K562 (cell line): ENCODE data around the gene USP5. TPM values are rescaled to one million over a fixed set of nuclear protein-coding genes. Genes with fewer than 3 reads are reported as not detected.
A peak's percentile ranks its signal among the peaks of the same experiment; 100 is the strongest.

Source experiments
- ATAC-seq: fragments of 200-7000 bp; cut with Tn5 transposase; 3 replicates; pipeline ENCODE4 v1.9.1; 2020; ENCODE audit warnings: moderate library complexity
- BruUV-seq: library from RNA; stranded (reverse); fragments of 400-500 nt; replicated peaks from 2 replicates; lab custom pipeline; 2021; lab: Mats Ljungman, UMichigan
- CTCF ChIA-PET: fragments of 300-600 bp; formaldehyde crosslinking; extraction: SDS; loops from one replicate; lab custom pipeline; 2021; ENCODE audit warnings: low intra/inter-chr PET ratio; lab: Yijun Ruan, JAX
- POLR2A ChIA-PET: fragments of 300-600, 350-650 bp; sonication (Branson Sonifier 250); formaldehyde crosslinking; extraction: SDS; loops from one replicate; lab custom pipeline; 2021; ENCODE audit warnings: antibody characterized with exemption, inconsistent platforms; lab: Yijun Ruan, JAX
- DNase-seq, 4 experiments: peaks; one replicate each; pipeline versions ENCODE4 v3.0.0 to v3.0.0-alpha.2; 2011 to 2018; ENCODE audit warnings: low spot score in 3 of 4, mixed read lengths in 3 of 4; ENCODE audit errors: extremely low read depth in 1 of 4
- FAIRE-seq: peaks from 2 replicates; lab custom pipeline; 2011; peaks lifted over from hg19 to GRCh38; lab: Jason Lieb, UNC
- H2AFZ ChIP-seq: 2 replicates; pipeline ENCODE4 v1.6.0; 2011; ENCODE audit warnings: low read depth, low read length, control low read depth, inconsistent platforms
- H3K27ac ChIP-seq: fragments of 200-600 bp; 3 replicates; pipeline ENCODE4 v1.8.0; 2011; ENCODE audit warnings: low read depth, mild to moderate bottlenecking, control low read depth, inconsistent platforms, low read length, moderate library complexity, mixed read lengths; ENCODE audit errors: extremely low read depth
- H3K27me3 ChIP-seq, 2 experiments: fragments of 300-600 bp in 1 of 2; 2 replicates in 1 of 2; 3 replicates in 1 of 2; pipeline versions ENCODE4 v1.6.0 to v1.8.0; 2011; ENCODE audit warnings: inconsistent platforms in 2 of 2, low read length in 2 of 2, mild to moderate bottlenecking in 1 of 2, mixed read lengths in 1 of 2, moderate library complexity in 1 of 2; ENCODE audit not compliant: control insufficient read depth in 2 of 2, insufficient read depth in 2 of 2
- H3K36me3 ChIP-seq: fragments of 300-600 bp; 3 replicates; pipeline ENCODE4 v1.8.0; 2011; ENCODE audit warnings: mild to moderate bottlenecking, low read length, inconsistent platforms; ENCODE audit not compliant: control insufficient read depth, insufficient read depth
- H3K4me1 ChIP-seq, 2 experiments: fragments of 200-600 bp in 1 of 2; replicated peaks in 1 of 2; 2 replicates in 1 of 2; 3 replicates in 1 of 2; pipeline versions ENCODE4 v1.5.1 to v1.8.0; 2011; ENCODE audit warnings: inconsistent platforms in 2 of 2, low read length in 2 of 2, mild to moderate bottlenecking in 1 of 2, mixed read lengths in 1 of 2, moderate library complexity in 1 of 2; ENCODE audit not compliant: control insufficient read depth in 2 of 2, insufficient read depth in 2 of 2
- H3K4me2 ChIP-seq: 2 replicates; pipeline ENCODE4 v1.6.1; 2011; ENCODE audit warnings: low read length, control low read depth, inconsistent platforms, mixed read lengths; ENCODE audit not compliant: insufficient read depth
- H3K4me3 ChIP-seq: fragments of 200-600 bp; sonication (generic), shearing (Covaris generic); 2 replicates; pipeline ENCODE4 v1.5.1; 2016; ENCODE audit warnings: control low read depth, inconsistent platforms
- H3K79me2 ChIP-seq: fragments of 200-600 bp; 3 replicates; pipeline ENCODE4 v1.8.0; 2011; ENCODE audit warnings: low read length, inconsistent platforms; ENCODE audit not compliant: control insufficient read depth, insufficient read depth
- H3K9ac ChIP-seq, 2 experiments: 2 replicates each; pipeline versions ENCODE4 v1.6.0 to v1.6.1; 2011; ENCODE audit warnings: low read depth in 2 of 2, low read length in 2 of 2, control low read depth in 1 of 2, inconsistent platforms in 1 of 2, mild to moderate bottlenecking in 1 of 2, mixed read lengths in 1 of 2; ENCODE audit not compliant: insufficient read depth in 1 of 2
- H3K9me1 ChIP-seq: one replicate; pipeline ENCODE4 v1.6.0; 2011; ENCODE audit warnings: inconsistent platforms, mild to moderate bottlenecking, low read length, moderate library complexity; ENCODE audit not compliant: control insufficient read depth, insufficient read depth
- H3K9me3 ChIP-seq: replicated peaks from 2 replicates; pipeline ENCODE4 v1.5.1; 2011; ENCODE audit warnings: low read depth, low read length, inconsistent platforms; ENCODE audit not compliant: control insufficient read depth, insufficient read depth
- H4K20me1 ChIP-seq: replicated peaks from 2 replicates; pipeline ENCODE4 v1.6.1; 2011; ENCODE audit warnings: low read length, inconsistent platforms, mixed read lengths; ENCODE audit not compliant: control insufficient read depth, insufficient read depth
- BCOR ChIP-seq: fragments of 450-650 bp; IDR thresholded peaks from 2 replicates; pipeline ENCODE4 v1.6.1; 2016
- HDGF ChIP-seq: fragments of 450-650 bp; IDR thresholded peaks from 2 replicates; pipeline ENCODE4 v1.6.1; 2016
- NFRKB ChIP-seq: fragments of 450-650 bp; IDR thresholded peaks from 2 replicates; pipeline ENCODE4 v1.6.1; 2016; ENCODE audit warnings: low read depth
- PCBP1 ChIP-seq: fragments of 200-400 bp; formaldehyde crosslinking; IDR thresholded peaks from 2 replicates; pipeline ENCODE4 v1.6.1; 2018; ENCODE audit warnings: mild to moderate bottlenecking, low read depth, low read length; ENCODE audit not compliant: poor library complexity, severe bottlenecking
- PPARD ChIP-seq: fragments of 250-450 bp; sonication (Bioruptor Pico); IDR thresholded peaks from 2 replicates; pipeline ENCODE4 v1.8.0; 2022; ENCODE audit warnings: inconsistent platforms, mild to moderate bottlenecking, moderate library complexity
- RNF2 ChIP-seq: sonication (generic); IDR thresholded peaks from 2 replicates; pipeline ENCODE4 v1.6.1; 2016
- SMARCA5 ChIP-seq: fragments of 450-650 bp; IDR thresholded peaks from 2 replicates; pipeline ENCODE4 v1.6.1; 2016
- YY1 ChIP-seq, 3 experiments: IDR thresholded peaks; 2 replicates each; pipeline ENCODE4 v1.6.1; 2011; ENCODE audit warnings: low read length in 2 of 3, mild to moderate bottlenecking in 2 of 3, moderate library complexity in 2 of 3, borderline replicate concordance in 1 of 3, control low read depth in 1 of 3, low read depth in 1 of 3; ENCODE audit not compliant: insufficient read depth in 3 of 3, insufficient replicate concordance in 2 of 3, control insufficient read depth in 1 of 3, insufficient read length in 1 of 3; ENCODE audit errors: extremely low read depth in 1 of 3
- ZNF184 ChIP-seq: sonication (generic); formaldehyde crosslinking; IDR thresholded peaks from 2 replicates; pipeline ENCODE4 v1.5.0; 2020; ENCODE audit warnings: missing genetic modification reagents
- ZNF449 ChIP-seq: fragments of 250-450 bp; sonication (Bioruptor Pico); IDR thresholded peaks from 2 replicates; pipeline ENCODE4 v1.8.0; 2022; ENCODE audit warnings: moderate library complexity, mild to moderate bottlenecking, inconsistent platforms
- WGBS: fragments of 100-300 bp; shearing (Covaris generic); methylation state at CpG from one replicate; pipeline ENCODE4 v1.1.6; 2016; ENCODE audit warnings: low coverage, mixed read lengths; ENCODE audit not compliant: insufficient coverage; ENCODE audit errors: missing lambda C conversion rate; 5-methylcytosine and 5-hydroxymethylcytosine counted together
- in situ Hi-C: fragments of 300-500 bp; cut with MboI; formaldehyde crosslinking; loops from 4 replicates; pipeline ENCODE4 v1.15.0; 2018; ENCODE audit warnings: inconsistent platforms, mixed read lengths
- intact Hi-C: fragments of 100-400 bp; cut with micrococcal nuclease; formaldehyde crosslinking; loops from 2 replicates; pipeline ENCODE4 v1.14.2; 2022
- polyA plus RNA-seq, 8 experiments: library from polyadenylated mRNA; depleted of rRNA in 4 of 8; stranded (reverse) in 5 of 8; unstranded in 3 of 8; fragments of >200 nt; fragmentation: Nextera tagmentation in 2 of 8; fragmentation: Illumina TruSeq in 1 of 8; extraction: Ambion mirVana in 2 of 8; extraction: Trizol in 1 of 8; gene quantifications; 2 replicates each; pipeline versions ENCODE4 v1.2.1 to v1.2.3, GENCODE V29; 2011 to 2014; ENCODE audit warnings: inconsistent platforms in 1 of 8, missing spikeins in 1 of 8
- total RNA-seq, 7 experiments: library from RNA; depleted of rRNA in 6 of 7; stranded (reverse); fragments of >200 nt in 6 of 7; fragmentation: Illumina TruSeq in 2 of 7; extraction: Trizol in 2 of 7; gene quantifications; 2 replicates each; pipeline versions ENCODE4 v1.2.1 to v1.2.3, GENCODE V29; 2011 to 2021; ENCODE audit warnings: low replicate concordance in 1 of 7
- TF ChIP-seq, protein P1 (sequence below): sonication (generic); IDR thresholded peaks from 2 replicates; pipeline ENCODE4 v1.6.1; 2016

USP5 gene
- total and polyA plus RNA-seq, 9 of the 15 experiments (the other 6 are each of a cell fraction or from before 2014, with no cell fraction given), result 1.4 to 107 (median 48.6) TPM

DNA sequence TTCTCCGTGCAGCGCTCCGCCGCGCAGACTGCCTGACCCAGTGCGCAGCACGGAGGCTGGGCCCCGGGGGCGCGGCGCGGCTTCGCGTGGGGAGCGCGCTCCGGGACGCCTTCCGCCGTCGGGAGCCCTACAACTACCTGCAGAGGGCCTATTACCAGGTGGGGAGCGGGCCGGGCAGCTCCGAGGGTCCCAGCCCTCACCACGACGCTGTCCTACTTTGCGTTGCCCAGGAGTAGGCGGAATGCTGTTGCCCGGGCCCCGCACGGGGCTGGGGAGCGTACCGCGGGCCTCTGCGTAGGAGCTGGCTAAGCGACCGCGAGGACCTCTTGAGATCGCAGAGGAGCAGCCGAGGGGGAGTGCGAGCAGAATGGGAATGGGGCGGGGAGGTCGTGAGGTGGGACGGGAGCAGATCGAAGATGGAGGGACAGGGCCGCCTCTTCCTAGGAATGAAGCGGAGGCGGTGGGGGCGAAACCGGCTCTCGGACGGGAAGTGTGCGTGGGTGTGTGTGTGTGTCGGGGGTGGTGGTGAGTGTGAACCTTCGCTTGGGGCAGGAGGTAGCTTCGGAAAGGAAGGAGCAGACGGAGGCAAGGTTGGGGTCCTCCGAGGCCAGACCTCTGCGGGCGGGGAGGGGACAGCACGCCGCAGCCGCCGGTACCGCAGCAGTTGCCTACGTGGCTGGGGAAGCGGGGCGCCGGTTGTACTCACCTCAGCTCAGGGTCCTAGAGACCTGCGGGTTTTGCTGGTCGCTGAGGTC lies 23.0 kb upstream of the USP5 start:
- peak; percentile 68 for ATAC-seq
- Histone ChIP-seq H3K27me3 (peaks cover 0 to 2% of the 10 kb centered on the region in 2 experiments; a peak in 2 of 5 replicates), H3K27ac (peak overlapping the region; percentile 91), H3K4me2 (peak overlapping the region; percentile 87), H4K20me1 (no peaks in the 10 kb centered on the region), H3K79me2 (peaks cover 24% of the 10 kb centered on the region), H3K4me3 (peak overlapping the region; percentile 73), H3K36me3 (peaks cover 35% of the 10 kb centered on the region; the same call in 1 of the 3 replicates), H2AFZ (peak overlapping the region; percentile 91), H3K9ac (peak overlapping the region; percentile 91 to 97), H3K9me3 (no peaks in the 10 kb centered on the region), H3K9me1 (no peaks in the 10 kb centered on the region), H3K4me1 (peaks cover 11 to 54% of the 10 kb centered on the region in 2 experiments; a peak in 4 of 5 replicates)
- ChIA-PET CTCF (interaction anchor here (0.6 kb wide), 1 partner anchor 97 kb away, joined by 3 read pairs; no protein-coding TSS in a partner anchor), POLR2A (interaction anchor here (0.6 to 3.2 kb wide), 14 partner anchors 11 to 277 kb away, joined by 3 to 13 read pairs (median 4); partner anchors contain the start of genes COPS7A, MLF2 and PTMS)
- BruUV-seq, result TSS peak; percentile 74
- WGBS, result under 1% methylated on average over 44 of the region's 71 CpGs
- peak; percentile 15 for FAIRE-seq
- intact Hi-C loops, result loop anchor here (5.0 to 10.0 kb wide), 3 partner anchors 52 to 274 kb away; partner anchors contain the start of gene IFFO1
- DNase-seq, result peak; percentile 49 to 72 (median 60)
- in situ Hi-C loops, result no loop called here
- TF ChIP-seq BCOR (peak; percentile 40; the same call in 1 of the 2 replicates), RNF2 (0 out of 2 replicates have a peak, but pooled peaks have one; percentile 26), NFRKB (peak; percentile 75), YY1 (IDR thresholded peaks at IDR 0.05; ENCODE audit: borderline replicate concordance in 1 of 3, control insufficient read depth in 1 of 3, extremely low read depth in 1 of 3, insufficient read depth in 3 of 3, insufficient read length in 1 of 3, insufficient replicate concordance in 2 of 3, low read depth in 1 of 3, low read length in 2 of 3) (peak in 1 of 3 experiments; percentile 11), HDGF (no peak), ZNF184 (CRISPR knock-in tag) (no peak), PPARD (CRISPR knock-in tag) (no peak), SMARCA5 (0 out of 2 replicates have a peak, but pooled peaks have one; percentile 19), PCBP1 (peak; percentile 30), ZNF449 (CRISPR knock-in tag) (no peak)
- TF ChIP-seq, protein P1, sequence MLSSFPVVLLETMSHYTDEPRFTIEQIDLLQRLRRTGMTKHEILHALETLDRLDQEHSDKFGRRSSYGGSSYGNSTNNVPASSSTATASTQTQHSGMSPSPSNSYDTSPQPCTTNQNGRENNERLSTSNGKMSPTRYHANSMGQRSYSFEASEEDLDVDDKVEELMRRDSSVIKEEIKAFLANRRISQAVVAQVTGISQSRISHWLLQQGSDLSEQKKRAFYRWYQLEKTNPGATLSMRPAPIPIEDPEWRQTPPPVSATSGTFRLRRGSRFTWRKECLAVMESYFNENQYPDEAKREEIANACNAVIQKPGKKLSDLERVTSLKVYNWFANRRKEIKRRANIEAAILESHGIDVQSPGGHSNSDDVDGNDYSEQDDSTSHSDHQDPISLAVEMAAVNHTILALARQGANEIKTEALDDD, result no peak
